Measurements from ENCODE around the gene PRPF39. TPM values are rescaled to one million over a fixed set of nuclear protein-coding genes. Genes with fewer than 3 reads are reported as not detected.

The PRPF39 gene
- total and polyA plus RNA-seq, 9 donors = 20.9 to 50.5 (median 29.2) TPM

DNA sequence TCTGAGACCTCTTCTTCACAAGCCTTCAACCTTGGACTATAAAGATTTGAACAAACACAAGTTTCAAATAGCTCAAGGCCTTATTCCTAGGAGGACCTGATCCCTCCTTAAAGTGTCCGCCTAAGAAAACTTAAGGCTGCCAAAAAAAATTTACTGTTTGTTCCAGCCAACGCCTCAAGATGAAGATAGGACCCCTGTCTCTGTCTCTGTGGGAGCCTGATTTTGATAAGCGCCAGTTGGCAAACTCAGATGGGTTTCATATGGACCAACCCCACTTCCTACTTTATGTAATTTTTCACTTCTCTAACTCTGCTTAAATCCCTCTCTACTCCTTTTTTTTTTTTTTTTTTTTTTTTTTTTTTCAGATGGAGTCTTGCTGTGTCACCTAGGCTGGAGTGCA, 39.4 kb downstream of the PRPF39 start:
- WGBS, 3 donors = 84 to 88% (median 86%) methylated on average over 3 of the region's 3 CpGs

DNA sequence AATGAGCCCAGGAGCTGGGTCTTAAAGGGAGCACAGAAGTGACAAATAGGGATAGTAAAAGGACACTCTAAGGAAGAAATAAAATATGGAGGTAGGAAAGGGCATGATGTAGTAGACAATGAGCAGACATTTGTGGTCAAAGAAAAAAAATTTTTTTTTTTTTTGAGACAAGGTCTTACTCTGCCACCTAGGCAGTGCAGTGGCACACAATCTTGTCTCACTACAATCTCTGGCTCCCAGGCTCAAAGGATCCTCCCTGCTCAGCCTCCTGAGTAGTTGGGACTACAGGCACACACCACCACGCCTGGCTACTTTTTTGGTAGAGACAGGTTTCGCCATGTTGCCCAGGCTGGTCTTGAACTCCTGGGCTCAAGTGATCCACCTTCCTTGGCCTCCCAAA, 41.8 kb downstream of the PRPF39 start:
- intact Hi-C loops (cut with DNase I) = no loop called here
- no peak overlapping the region for H3K27ac ChIP-seq
- no peaks in the 10 kb centered on the region for H3K4me1 ChIP-seq (ENCODE audit: insufficient read depth)
- H3K9me3 ChIP-seq = no peaks in the 10 kb centered on the region
- no peaks in the 10 kb centered on the region for H3K27me3 ChIP-seq
- TF ChIP-seq POLR2A (IDR thresholded peaks at IDR 0.05) = no peak
- no peak for TF ChIP-seq EP300 (IDR thresholded peaks at IDR 0.05)
- TF ChIP-seq, protein P1, sequence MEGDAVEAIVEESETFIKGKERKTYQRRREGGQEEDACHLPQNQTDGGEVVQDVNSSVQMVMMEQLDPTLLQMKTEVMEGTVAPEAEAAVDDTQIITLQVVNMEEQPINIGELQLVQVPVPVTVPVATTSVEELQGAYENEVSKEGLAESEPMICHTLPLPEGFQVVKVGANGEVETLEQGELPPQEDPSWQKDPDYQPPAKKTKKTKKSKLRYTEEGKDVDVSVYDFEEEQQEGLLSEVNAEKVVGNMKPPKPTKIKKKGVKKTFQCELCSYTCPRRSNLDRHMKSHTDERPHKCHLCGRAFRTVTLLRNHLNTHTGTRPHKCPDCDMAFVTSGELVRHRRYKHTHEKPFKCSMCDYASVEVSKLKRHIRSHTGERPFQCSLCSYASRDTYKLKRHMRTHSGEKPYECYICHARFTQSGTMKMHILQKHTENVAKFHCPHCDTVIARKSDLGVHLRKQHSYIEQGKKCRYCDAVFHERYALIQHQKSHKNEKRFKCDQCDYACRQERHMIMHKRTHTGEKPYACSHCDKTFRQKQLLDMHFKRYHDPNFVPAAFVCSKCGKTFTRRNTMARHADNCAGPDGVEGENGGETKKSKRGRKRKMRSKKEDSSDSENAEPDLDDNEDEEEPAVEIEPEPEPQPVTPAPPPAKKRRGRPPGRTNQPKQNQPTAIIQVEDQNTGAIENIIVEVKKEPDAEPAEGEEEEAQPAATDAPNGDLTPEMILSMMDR (IDR thresholded peaks at IDR 0.05) = no peak
- no peaks in the 10 kb centered on the region for H3K36me3 ChIP-seq
- no peak for DNase-seq
- 89 to 100% (median 94%) methylated on average over 2 of the region's 2 CpGs for WGBS, 3 donors
- H3K4me3 ChIP-seq = no peak overlapping the region

More for the DNA sequence above, 39.4 kb downstream of the PRPF39 start:
- H3K9me3 ChIP-seq = no peaks in the 10 kb centered on the region
- no peak for DNase-seq
- H3K36me3 ChIP-seq = no peaks in the 10 kb centered on the region
- H3K4me3 ChIP-seq = no peak overlapping the region
- intact Hi-C loops (cut with DNase I) = no loop called here
- no peaks in the 10 kb centered on the region for H3K27me3 ChIP-seq
- H3K4me1 ChIP-seq (ENCODE audit: insufficient read depth) = no peaks in the 10 kb centered on the region
- TF ChIP-seq POLR2A (IDR thresholded peaks at IDR 0.05) (no peak), EP300 (IDR thresholded peaks at IDR 0.05) (no peak)
- TF ChIP-seq, protein P1 (IDR thresholded peaks at IDR 0.05) = no peak
- no peak overlapping the region for H3K27ac ChIP-seq

DNA sequence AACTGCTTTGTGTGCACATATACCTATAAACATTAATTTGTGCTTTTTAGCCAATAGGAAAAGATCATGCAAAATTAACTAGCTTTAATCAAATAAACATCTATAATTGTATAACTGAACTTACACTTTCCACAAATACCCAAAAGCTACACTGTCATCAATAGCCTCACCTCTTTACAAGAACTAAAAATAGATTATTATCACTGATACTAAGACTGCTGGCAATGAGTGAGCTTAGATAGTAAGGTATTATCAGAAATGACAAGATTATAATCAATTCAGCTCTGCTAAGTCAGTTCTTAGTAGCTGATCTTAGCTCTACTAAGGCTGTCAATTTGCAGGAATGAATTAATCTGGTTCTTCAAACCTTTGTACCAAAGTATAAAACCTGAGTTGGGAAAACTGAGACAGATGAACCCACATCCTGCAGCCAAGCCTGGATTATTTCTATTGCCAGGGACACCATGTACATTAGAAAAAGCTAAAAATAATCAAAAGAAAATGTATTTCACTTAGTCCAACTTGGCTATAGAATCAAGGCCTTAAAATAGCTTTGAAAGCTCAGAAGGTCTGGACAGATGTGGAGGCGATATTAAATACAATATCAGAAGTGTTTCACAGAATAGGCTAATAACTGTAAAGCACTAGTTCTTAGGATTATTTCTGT, 45.2 kb downstream of the PRPF39 start:
- Histone ChIP-seq H3K27ac (no peak overlapping the region), H3K4me3 (no peak overlapping the region), H3K9me3 (no peaks in the 10 kb centered on the region), H3K4me1 (ENCODE audit: insufficient read depth) (no peaks in the 10 kb centered on the region), H3K36me3 (no peaks in the 10 kb centered on the region), H3K27me3 (no peaks in the 10 kb centered on the region)
- intact Hi-C loops (cut with DNase I) = no loop called here
- WGBS, 3 donors = 38 to 100% (median 90%) methylated on average over 1 of the region's 1 CpG
- no peak for DNase-seq
- TF ChIP-seq EP300 (IDR thresholded peaks at IDR 0.05) (no peak), POLR2A (IDR thresholded peaks at IDR 0.05) (no peak)
- TF ChIP-seq, protein P1 (IDR thresholded peaks at IDR 0.05) = no peak

DNA sequence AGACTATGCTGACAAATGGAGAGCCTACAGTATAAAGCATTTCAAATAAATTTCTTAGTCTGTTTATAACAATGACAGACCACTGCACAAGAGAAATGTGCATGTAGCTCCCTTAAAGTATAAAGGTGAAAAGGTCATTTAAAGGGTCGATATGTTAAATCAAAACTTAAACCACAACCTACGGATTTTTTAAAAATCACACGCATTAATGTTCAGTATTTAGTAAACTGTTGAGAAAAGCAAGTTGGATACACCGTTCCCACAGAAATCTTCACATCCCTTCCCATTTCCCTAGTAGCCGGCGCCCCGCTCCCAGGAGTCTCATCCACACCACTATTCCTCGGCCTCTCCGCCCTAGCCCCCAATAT, 49.8 kb downstream of the PRPF39 start:
- H3K9me3 ChIP-seq = no peaks in the 10 kb centered on the region
- H3K27ac ChIP-seq = peak overlapping the region; percentile 56 to 81
- 0 to 1% (median 0%) methylated on average over 9 of the region's 9 CpGs for WGBS, 3 donors
- H3K4me1 ChIP-seq (ENCODE audit: insufficient read depth) = no peaks in the 10 kb centered on the region
- intact Hi-C loops (cut with DNase I) = no loop called here
- H3K36me3 ChIP-seq = no peaks in the 10 kb centered on the region
- peak overlapping the region; percentile 64 for H3K4me3 ChIP-seq
- DNase-seq = no peak
- H3K27me3 ChIP-seq = no peaks in the 10 kb centered on the region
- TF ChIP-seq POLR2A (IDR thresholded peaks at IDR 0.05) (no peak), EP300 (IDR thresholded peaks at IDR 0.05) (no peak)
- TF ChIP-seq, protein P1 (IDR thresholded peaks at IDR 0.05) = no peak

Data from ovary (tissue), 9 donors.